Memory B cell (primary cell): ENCODE measurements around the gene RBM23.
"Not testable (repeated sequence)": the region's sequence is repeated elsewhere in the genome, so short reads cannot be mapped to it uniquely, and the experiment has no call there.

Experiments used
- ATAC-seq: fragments of 150-1000 bp; cut with Tn5 transposase; 2 replicates; pipeline ENCODE4 v1.10.0; 2021; ENCODE audit warnings: low read depth, mild to moderate bottlenecking, moderate library complexity
- DNase-seq, 2 donors: peaks; one replicate each; pipeline ENCODE4 v3.0.0; 2022; ENCODE audit warnings: low spot score in 2 of 2
- H3K27ac Mint-ChIP-seq: one replicate; pipeline ENCODE4 v1.8.0; 2022; ENCODE audit warnings: mild to moderate bottlenecking, moderate library complexity, mixed read lengths
- H3K27me3 Mint-ChIP-seq: one replicate; pipeline ENCODE4 v1.8.0; 2022; ENCODE audit warnings: mixed read lengths
- H3K36me3 Mint-ChIP-seq: one replicate; pipeline ENCODE4 v1.8.0; 2022; ENCODE audit warnings: mild to moderate bottlenecking, mixed read lengths
- H3K4me1 Mint-ChIP-seq: one replicate; pipeline ENCODE4 v1.8.0; 2022; ENCODE audit warnings: mixed read lengths
- H3K4me3 Mint-ChIP-seq: one replicate; pipeline ENCODE4 v1.8.0; 2022; ENCODE audit warnings: mild to moderate bottlenecking, moderate library complexity, mixed read lengths
- H3K9me3 Mint-ChIP-seq: one replicate; pipeline ENCODE4 v1.8.0; 2022; ENCODE audit warnings: mixed read lengths

RBM23 gene

GRCh38 chr14:22875003-22875747 is 43.8 kb downstream of the RBM23 start:
- Mint-ChIP-seq H3K4me1 (peaks cover 15% of the 10 kb centered on the region), H3K9me3 (no peaks in the 10 kb centered on the region), H3K4me3 (no peak overlapping the region), H3K36me3 (peaks cover 20% of the 10 kb centered on the region), H3K27ac (no peak overlapping the region), H3K27me3 (no peaks in the 10 kb centered on the region)
- no peak for ATAC-seq
- DNase-seq = no peak

DNA sequence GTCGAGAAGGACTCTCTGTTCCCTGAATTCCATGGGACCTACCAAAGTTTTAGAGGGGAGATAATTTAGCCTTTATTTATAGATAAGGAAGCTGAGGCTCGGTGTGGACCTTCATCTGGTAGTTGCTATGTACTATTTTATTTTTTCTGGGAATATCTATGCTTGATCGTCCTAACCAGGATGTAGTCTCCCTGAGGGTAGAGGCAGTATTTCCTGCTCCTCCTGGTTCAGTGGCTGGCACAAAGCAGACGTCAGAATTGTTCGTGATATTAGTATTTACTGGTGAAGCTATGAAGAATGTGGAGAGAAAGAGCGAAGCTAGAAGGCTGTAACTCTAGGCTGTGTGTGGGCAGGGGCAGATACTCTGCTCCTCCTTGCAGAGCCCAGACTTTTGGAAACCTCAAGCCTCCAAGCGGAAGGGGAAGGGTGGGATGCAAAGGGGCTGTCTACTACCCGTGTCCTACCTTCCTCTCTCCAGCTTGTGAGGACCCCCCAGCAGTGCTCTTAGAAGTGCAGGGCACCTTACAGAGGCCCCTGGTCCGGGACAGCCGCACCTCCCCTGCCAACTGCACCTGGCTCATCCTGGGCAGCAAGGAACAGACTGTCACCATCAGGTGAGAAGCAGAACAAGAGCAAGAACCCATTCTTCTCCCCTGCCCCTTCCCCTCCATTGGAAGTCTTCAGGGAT is 46.0 kb downstream of the RBM23 start:
- H3K36me3 Mint-ChIP-seq = peaks cover 6% of the 10 kb centered on the region
- H3K4me1 Mint-ChIP-seq = peaks cover 13% of the 10 kb centered on the region
- no peaks in the 10 kb centered on the region for H3K9me3 Mint-ChIP-seq
- no peak for ATAC-seq
- no peaks in the 10 kb centered on the region for H3K27me3 Mint-ChIP-seq
- H3K27ac Mint-ChIP-seq = peak overlapping the region; percentile 81
- H3K4me3 Mint-ChIP-seq = peak overlapping the region; percentile 92
- DNase-seq = no peak

- Mint-ChIP-seq H3K36me3 (peaks cover 5% of the 10 kb centered on the region), H3K27me3 (no peaks in the 10 kb centered on the region), H3K4me3 (peak overlapping the region; percentile 92), H3K27ac (peak overlapping the region; percentile 81), H3K4me1 (peaks cover 13% of the 10 kb centered on the region), H3K9me3 (no peaks in the 10 kb centered on the region)
- DNase-seq (peak; percentile 68 to 78), ATAC-seq (peak; percentile 22)
Observed at GRCh38 chr14:22872033-22872832, 46.7 kb downstream of the RBM23 start.

DNA sequence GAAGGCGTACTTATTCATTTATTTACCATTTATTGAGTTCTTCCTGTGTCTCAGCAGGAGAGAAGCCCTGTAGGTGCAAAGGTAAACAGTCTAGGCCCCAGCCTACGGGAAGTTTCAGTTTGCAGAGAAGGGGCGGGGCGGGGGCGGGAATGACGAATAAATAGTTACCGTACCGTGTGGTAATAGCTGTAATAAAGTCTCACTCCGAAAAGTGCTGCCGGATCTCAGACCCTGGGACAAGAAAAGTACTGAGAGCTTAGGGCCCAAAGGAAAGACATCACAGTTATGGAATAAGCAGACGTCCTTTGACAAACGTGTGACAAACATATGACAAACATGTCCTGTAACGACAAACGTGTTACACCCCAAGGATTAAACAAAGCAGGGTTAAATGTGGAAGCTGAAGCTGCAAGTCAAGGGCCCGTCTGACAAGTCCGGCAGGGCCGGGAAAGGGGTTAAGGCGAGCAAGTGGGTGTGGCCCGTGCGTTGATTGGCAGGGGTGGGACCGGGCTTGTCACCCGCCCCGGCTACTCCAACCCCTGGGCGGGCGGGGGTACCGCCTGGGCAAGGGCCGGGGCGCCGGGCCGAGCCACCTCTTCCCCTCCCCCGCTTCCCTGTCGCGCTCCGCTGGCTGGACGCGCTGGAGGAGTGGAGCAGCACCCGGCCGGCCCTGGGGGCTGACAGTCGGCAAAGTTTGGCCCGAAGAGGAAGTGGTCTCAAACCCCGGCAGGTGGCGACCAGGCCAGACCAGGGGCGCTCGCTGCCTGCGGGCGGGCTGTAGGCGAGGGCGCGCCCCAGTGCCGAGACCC is 47.5 kb downstream of the RBM23 start, which contains the start of gene LRP10:
TSS of gene LRP10 (plus strand) at position 517 of the 809 bp plus-strand sequence. CDS start 564 bp downstream, outside the sequence.
- peak; percentile 80 for ATAC-seq
- H3K36me3 Mint-ChIP-seq = peaks cover 4% of the 10 kb centered on the region
- H3K9me3 Mint-ChIP-seq = no peaks in the 10 kb centered on the region
- no peaks in the 10 kb centered on the region for H3K27me3 Mint-ChIP-seq
- H3K4me1 Mint-ChIP-seq = peaks cover 13% of the 10 kb centered on the region
- H3K27ac Mint-ChIP-seq = peak within 1 kb of the TSS; percentile 96
- peak within 1 kb of the TSS; percentile 92 for H3K4me3 Mint-ChIP-seq
- DNase-seq = peak; percentile 73 to 78

DNA sequence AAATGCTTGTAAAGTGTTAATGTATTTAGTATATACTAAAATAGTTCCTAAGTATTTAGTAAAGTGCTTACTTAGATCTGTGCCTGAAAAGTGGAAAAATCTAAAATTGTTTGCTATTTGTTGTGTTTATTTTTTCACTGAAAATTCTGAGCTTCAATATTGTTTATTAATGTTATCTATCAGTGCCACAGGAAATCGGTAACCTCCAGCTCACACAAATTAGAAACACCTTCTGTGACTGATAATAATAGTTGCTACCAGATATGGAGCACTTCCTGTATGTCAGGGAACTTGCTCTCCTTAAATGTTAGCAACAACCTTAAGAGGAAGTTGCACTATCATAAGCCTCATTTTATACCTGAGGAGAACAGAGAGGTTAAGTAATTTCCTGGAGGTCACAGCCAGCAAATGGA is 48.1 kb downstream of the RBM23 start:
- Mint-ChIP-seq H3K27me3 (no peaks in the 10 kb centered on the region), H3K4me1 (peaks cover 13% of the 10 kb centered on the region), H3K27ac (peak overlapping the region; percentile 96), H3K9me3 (no peaks in the 10 kb centered on the region), H3K4me3 (peak overlapping the region; percentile 92), H3K36me3 (peaks cover 4% of the 10 kb centered on the region)
- DNase-seq (peak in 1 of 2 donors; percentile 14), ATAC-seq (peak; percentile 50)

- Mint-ChIP-seq H3K27me3 (no peaks in the 10 kb centered on the region), H3K9me3 (no peaks in the 10 kb centered on the region), H3K4me1 (peaks cover 5% of the 10 kb centered on the region), H3K27ac (peak overlapping the region; percentile 29), H3K36me3 (no peaks in the 10 kb centered on the region), H3K4me3 (no peak overlapping the region)
- ATAC-seq = no peak
- no peak for DNase-seq
Observed at GRCh38 chr14:22866874-22867273, 52.1 kb downstream of the RBM23 start.

GRCh38 chr14:22865424-22866405 is 53.2 kb downstream of the RBM23 start:
- no peak overlapping the region for H3K4me3 Mint-ChIP-seq
- no peak overlapping the region for H3K27ac Mint-ChIP-seq
- peaks cover 2% of the 10 kb centered on the region for H3K4me1 Mint-ChIP-seq
- no peak for ATAC-seq
- no peak for DNase-seq
- no peaks in the 10 kb centered on the region for H3K9me3 Mint-ChIP-seq
- H3K36me3 Mint-ChIP-seq = no peaks in the 10 kb centered on the region
- H3K27me3 Mint-ChIP-seq = no peaks in the 10 kb centered on the region

- Mint-ChIP-seq H3K4me1 (peaks cover 2% of the 10 kb centered on the region), H3K4me3 (no peak overlapping the region), H3K27me3 (no peaks in the 10 kb centered on the region), H3K27ac (no peak overlapping the region), H3K9me3 (no peaks in the 10 kb centered on the region), H3K36me3 (no peaks in the 10 kb centered on the region)
- no peak for DNase-seq
- no peak for ATAC-seq
Observed at GRCh38 chr14:22864979-22865378, 54.0 kb downstream of the RBM23 start.

DNA sequence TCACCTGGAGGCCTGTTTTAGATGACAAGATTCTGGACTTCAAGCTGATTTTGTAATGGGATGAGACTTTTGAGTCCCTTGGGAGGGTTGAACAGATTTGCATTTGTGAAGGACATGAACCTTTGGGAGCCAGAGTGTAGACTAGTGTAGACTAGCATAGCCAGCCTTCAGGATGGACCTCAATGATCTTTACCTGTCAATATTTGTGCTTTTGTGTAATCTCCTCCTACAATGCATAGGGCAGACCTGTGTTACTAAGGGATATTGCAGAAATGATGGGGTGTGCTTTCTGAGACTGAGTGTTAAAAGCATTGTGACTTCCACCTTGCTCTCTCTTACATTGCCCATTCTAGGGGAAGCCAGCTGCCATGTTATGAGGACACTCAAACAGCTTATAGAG is 57.3 kb downstream of the RBM23 start:
- H3K27ac Mint-ChIP-seq = no peak overlapping the region
- H3K27me3 Mint-ChIP-seq = no peaks in the 10 kb centered on the region
- H3K36me3 Mint-ChIP-seq = no peaks in the 10 kb centered on the region
- no peak for DNase-seq
- no peaks in the 10 kb centered on the region for H3K9me3 Mint-ChIP-seq
- H3K4me3 Mint-ChIP-seq = no peak overlapping the region
- no peak for ATAC-seq
- H3K4me1 Mint-ChIP-seq = peaks cover 2% of the 10 kb centered on the region

GRCh38 chr14:22860377-22860776 is 58.6 kb downstream of the RBM23 start:
- H3K27me3 Mint-ChIP-seq = not testable (repeated sequence)

DNA sequence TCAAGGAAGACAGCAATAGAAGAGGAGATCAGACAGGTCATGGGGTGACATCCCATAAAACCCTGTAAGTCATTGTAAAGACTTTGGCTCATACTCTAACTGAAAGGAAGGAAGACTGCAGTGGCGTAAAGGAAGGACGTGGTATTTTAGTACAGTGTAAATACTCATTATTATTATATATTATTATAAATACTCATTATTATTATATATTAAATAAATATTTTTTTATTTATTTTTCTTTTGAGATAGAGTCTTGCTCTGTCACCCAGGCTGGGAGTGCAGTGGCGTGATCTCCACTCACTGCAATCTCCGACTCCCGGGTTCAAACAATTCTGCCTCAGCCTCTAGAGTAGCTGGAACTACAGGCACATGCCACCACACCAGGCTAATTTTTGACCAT is 62.5 kb downstream of the RBM23 start:
- Mint-ChIP-seq H3K4me3 (no peak overlapping the region), H3K27ac (no peak overlapping the region), H3K9me3 (no peaks in the 10 kb centered on the region)

More at GRCh38 chr14:22860377-22860776, 58.6 kb downstream of the RBM23 start:
- not testable (repeated sequence) for H3K9me3 Mint-ChIP-seq, H3K36me3 Mint-ChIP-seq, ATAC-seq, H3K4me1 Mint-ChIP-seq, H3K4me3 Mint-ChIP-seq, DNase-seq, H3K27ac Mint-ChIP-seq

DNA sequence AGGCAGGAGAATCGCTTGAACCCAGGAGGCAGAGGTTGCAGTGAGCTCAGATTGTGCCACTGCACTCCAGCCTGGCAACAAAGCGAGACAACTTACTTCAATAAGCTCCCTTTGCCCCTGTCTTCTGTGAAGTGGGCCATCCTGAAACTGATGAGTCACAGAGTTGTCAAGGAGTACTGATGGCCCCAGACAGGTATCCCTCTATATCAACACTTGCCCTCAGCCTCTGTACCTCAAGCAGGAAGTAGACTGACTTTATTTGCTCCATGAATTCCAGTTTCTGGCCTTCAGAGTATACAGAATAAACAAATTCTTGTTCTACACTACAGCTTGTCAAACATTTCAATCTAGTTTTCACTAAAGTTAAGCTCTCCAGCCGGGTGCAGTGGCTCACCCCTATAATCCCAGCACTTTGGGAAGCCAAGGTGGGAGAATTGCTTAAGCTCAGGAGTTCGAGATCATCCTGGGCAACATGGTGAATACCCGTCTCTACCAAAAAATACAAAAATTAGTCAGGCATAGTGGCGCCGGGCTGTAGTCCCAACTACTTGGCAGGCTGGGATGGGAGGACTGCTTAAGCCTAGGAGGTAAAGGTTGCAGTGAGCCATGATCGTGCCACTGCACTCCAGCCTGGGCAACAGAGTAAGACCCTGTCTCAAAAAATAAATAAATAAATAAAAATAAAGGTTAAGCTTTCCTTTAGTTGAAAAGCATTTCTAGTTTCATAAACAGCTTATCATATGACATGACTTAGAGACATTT is 63.8 kb downstream of the RBM23 start:
- H3K4me1 Mint-ChIP-seq = peaks cover 7% of the 10 kb centered on the region

More for the DNA sequence above, 62.5 kb downstream of the RBM23 start:
- Mint-ChIP-seq H3K27me3 (peaks cover 2% of the 10 kb centered on the region), H3K4me1 (peaks cover 7% of the 10 kb centered on the region), H3K36me3 (peaks cover 2% of the 10 kb centered on the region)
- no peak for DNase-seq
- ATAC-seq = no peak

More for the DNA sequence above, 63.8 kb downstream of the RBM23 start:
- H3K27ac Mint-ChIP-seq = no peak overlapping the region
- H3K27me3 Mint-ChIP-seq = peaks cover 2% of the 10 kb centered on the region
- H3K4me3 Mint-ChIP-seq = no peak overlapping the region
- H3K9me3 Mint-ChIP-seq = no peaks in the 10 kb centered on the region
- H3K36me3 Mint-ChIP-seq = peaks cover 2% of the 10 kb centered on the region
- DNase-seq (no peak), ATAC-seq (no peak)
